Liver (tissue), 9 donors: Measurements from ENCODE around the gene TSKS. TPM values are rescaled to one million over a fixed set of nuclear protein-coding genes. Genes with fewer than 3 reads are reported as not detected.

Source experiments
- DNase-seq: peaks from one replicate; pipeline ENCODE4 v3.0.0-alpha.2; 2017; ENCODE audit warnings: low spot score
- H3K27ac ChIP-seq, 2 donors: one replicate each; pipeline ENCODE4 v1.7.0; 2013; ENCODE audit warnings: inconsistent platforms in 2 of 2, low read length in 2 of 2, control low read depth in 1 of 2, low read depth in 1 of 2, mild to moderate bottlenecking in 1 of 2
- H3K27me3 ChIP-seq, 4 donors: one replicate each; pipeline versions ENCODE4 v1.6.1 to v1.7.0; 2013; ENCODE audit warnings: low read length in 3 of 4, inconsistent platforms in 1 of 4, mild to moderate bottlenecking in 1 of 4, moderate library complexity in 1 of 4; ENCODE audit not compliant: control insufficient read depth in 4 of 4, insufficient read depth in 4 of 4
- H3K36me3 ChIP-seq, 4 donors: one replicate each; pipeline versions ENCODE4 v1.6.1 to v1.7.0; 2013; ENCODE audit warnings: low read length in 3 of 4, mild to moderate bottlenecking in 3 of 4, low read depth in 1 of 4, moderate library complexity in 1 of 4; ENCODE audit not compliant: control insufficient read depth in 4 of 4, insufficient read depth in 3 of 4
- H3K4me1 ChIP-seq, 4 donors: one replicate each; pipeline versions ENCODE4 v1.6.1 to v1.7.0; 2013; ENCODE audit warnings: low read length in 3 of 4, mild to moderate bottlenecking in 3 of 4, moderate library complexity in 1 of 4; ENCODE audit not compliant: control insufficient read depth in 4 of 4, insufficient read depth in 4 of 4
- H3K4me3 ChIP-seq, 3 donors: one replicate each; pipeline versions ENCODE4 v1.6.1 to v1.7.0; 2013; ENCODE audit warnings: low read length in 3 of 3, control low read depth in 1 of 3, low read depth in 1 of 3, mild to moderate bottlenecking in 1 of 3
- H3K9ac ChIP-seq, 2 donors: one replicate each; pipeline ENCODE4 v1.7.0; 2013; ENCODE audit warnings: low read length in 2 of 2, mild to moderate bottlenecking in 2 of 2, moderate library complexity in 2 of 2, control low read depth in 1 of 2, low read depth in 1 of 2
- H3K9me3 ChIP-seq, 4 donors: one replicate each; pipeline versions ENCODE4 v1.6.1 to v1.7.0; 2013; ENCODE audit warnings: low read length in 3 of 4; ENCODE audit not compliant: control insufficient read depth in 4 of 4
- EGR1 ChIP-seq, 2 donors: IDR thresholded peaks; 2 replicates each; pipeline ENCODE4 v1.6.1; 2016 to 2018; ENCODE audit warnings: antibody characterized with exemption in 2 of 2, low read depth in 2 of 2
- FOXA1 ChIP-seq: IDR thresholded peaks from 2 replicates; pipeline ENCODE4 v1.6.1; 2016; ENCODE audit warnings: antibody characterized with exemption
- FOXA2 ChIP-seq: IDR thresholded peaks from 2 replicates; pipeline ENCODE4 v1.6.1; 2016; ENCODE audit warnings: antibody characterized with exemption
- GABPA ChIP-seq, 2 donors: IDR thresholded peaks in 1 of 2; conservative IDR thresholded peaks in 1 of 2; 2 replicates each; pipeline ENCODE4 v1.6.1; 2016; ENCODE audit warnings: antibody characterized with exemption in 2 of 2, mild to moderate bottlenecking in 1 of 2, moderate library complexity in 1 of 2
- HNF4A ChIP-seq, 2 donors: conservative IDR thresholded peaks; 2 replicates each; pipeline ENCODE4 v1.6.1; 2016; ENCODE audit warnings: antibody characterized with exemption in 2 of 2, mild to moderate bottlenecking in 2 of 2
- HNF4G ChIP-seq: IDR thresholded peaks from 2 replicates; pipeline ENCODE4 v1.6.1; 2016; ENCODE audit warnings: antibody characterized with exemption
- JUND ChIP-seq, 2 donors: IDR thresholded peaks; 2 replicates each; pipeline ENCODE4 v1.6.1; 2016; ENCODE audit warnings: antibody characterized with exemption in 2 of 2
- NR2F2 ChIP-seq: IDR thresholded peaks from 2 replicates; pipeline ENCODE4 v1.6.1; 2016; ENCODE audit warnings: antibody characterized with exemption
- RAD21 ChIP-seq, 2 donors: IDR thresholded peaks; 2 replicates each; pipeline ENCODE4 v1.6.1; 2016; ENCODE audit warnings: antibody characterized with exemption in 2 of 2, mild to moderate bottlenecking in 2 of 2
- RXRA ChIP-seq, 2 donors: IDR thresholded peaks; 2 replicates each; pipeline ENCODE4 v1.6.1; 2017 to 2018; ENCODE audit warnings: antibody characterized with exemption in 2 of 2, mild to moderate bottlenecking in 1 of 2
- SP1 ChIP-seq: IDR thresholded peaks from 2 replicates; pipeline ENCODE4 v1.6.1; 2018; ENCODE audit warnings: antibody characterized with exemption, mild to moderate bottlenecking
- TAF1 ChIP-seq: conservative IDR thresholded peaks from 2 replicates; pipeline ENCODE4 v1.6.1; 2016; ENCODE audit warnings: antibody characterized with exemption, mild to moderate bottlenecking
- YY1 ChIP-seq: IDR thresholded peaks from 2 replicates; pipeline ENCODE4 v1.6.1; 2016; ENCODE audit warnings: antibody characterized with exemption, mild to moderate bottlenecking
- WGBS: extraction: QIAGEN DNeasy Blood & Tissue Kit; methylation state at CpG from one replicate; pipeline ENCODE4 v1.1.7; 2013; 5-methylcytosine and 5-hydroxymethylcytosine counted together
- polyA plus RNA-seq, 2 donors: library from polyadenylated mRNA; stranded (reverse) in 1 of 2; unstranded in 1 of 2; fragments of 200-250 nt in 1 of 2; fragments of >200 nt in 1 of 2; fragmentation: Nextera tagmentation in 1 of 2; extraction: Ambion mirVana in 1 of 2; gene quantifications; one replicate each; pipeline versions ENCODE4 v1.2.1 to v1.2.3, GENCODE V29; 2013 to 2015
- total RNA-seq, 2 donors: library from RNA; depleted of rRNA; stranded (reverse); fragments of >200 nt; gene quantifications; one replicate each; pipeline ENCODE4 v1.2.3, GENCODE V29; 2014
- TF ChIP-seq, protein P1 (sequence below): fragments of 150-350 bp; IDR thresholded peaks from 2 replicates; pipeline ENCODE4 v1.5.1; 2017; ENCODE audit warnings: improper control_type of control experiment, low read depth, low read length; ENCODE audit not compliant: missing input control
- TF ChIP-seq, protein P2 (sequence below): IDR thresholded peaks from 2 replicates; pipeline ENCODE4 v1.6.1; 2016; ENCODE audit warnings: antibody characterized with exemption
- TF ChIP-seq, protein P3 (sequence below): IDR thresholded peaks from 2 replicates; pipeline ENCODE4 v1.6.1; 2016; ENCODE audit warnings: antibody characterized with exemption
- TF ChIP-seq, protein P4 (sequence below): IDR thresholded peaks from 2 replicates; pipeline ENCODE4 v1.6.1; 2016; ENCODE audit warnings: antibody characterized with exemption
- TF ChIP-seq, protein P5 (sequence below): IDR thresholded peaks from 2 replicates; pipeline ENCODE4 v1.6.1; 2016; ENCODE audit warnings: antibody characterized with exemption, mild to moderate bottlenecking
- donor health status: healthy.
- donor health status: healthy.
- donor health status: healthy.
- donor health status: healthy.
- donor health status: healthy.

Gene TSKS
- total and polyA plus RNA-seq, 4 donors: 0.07 to 0.61 (median 0.08) TPM; not detected in 1

DNA sequence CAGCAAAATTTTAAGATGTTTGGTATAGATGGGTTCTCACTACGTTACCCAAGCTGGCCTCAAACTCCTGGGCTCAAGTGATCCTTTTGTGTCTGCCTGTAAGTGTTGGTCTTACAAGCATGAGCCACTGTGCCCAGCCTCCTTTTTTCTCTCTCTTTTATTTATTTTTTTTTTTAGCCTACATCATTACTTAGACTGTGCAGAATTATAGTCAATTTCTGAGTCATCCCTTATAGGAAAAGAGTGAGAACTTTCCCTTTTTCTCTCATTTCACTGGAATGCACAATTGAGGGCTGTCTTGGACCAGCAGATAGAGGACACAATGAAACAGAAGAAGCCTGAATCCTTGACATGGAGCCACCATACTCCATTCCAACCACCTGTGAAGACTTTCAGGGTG, 13.3 kb downstream of the TSKS start:
- H3K4me3 ChIP-seq: no peak overlapping the region
- peaks cover 0 to 1% (median 0%) of the 10 kb centered on the region in 4 donors for H3K4me1 ChIP-seq
- no peaks in the 10 kb centered on the region for H3K27me3 ChIP-seq
- H3K36me3 ChIP-seq: no peaks in the 10 kb centered on the region
- no peak overlapping the region for H3K27ac ChIP-seq
- DNase-seq: no peak
- H3K9ac ChIP-seq: no peak overlapping the region
- no peaks in the 10 kb centered on the region for H3K9me3 ChIP-seq
- 86% methylated on average over 1 of the region's 1 CpG for WGBS
- TF ChIP-seq, protein P1, sequence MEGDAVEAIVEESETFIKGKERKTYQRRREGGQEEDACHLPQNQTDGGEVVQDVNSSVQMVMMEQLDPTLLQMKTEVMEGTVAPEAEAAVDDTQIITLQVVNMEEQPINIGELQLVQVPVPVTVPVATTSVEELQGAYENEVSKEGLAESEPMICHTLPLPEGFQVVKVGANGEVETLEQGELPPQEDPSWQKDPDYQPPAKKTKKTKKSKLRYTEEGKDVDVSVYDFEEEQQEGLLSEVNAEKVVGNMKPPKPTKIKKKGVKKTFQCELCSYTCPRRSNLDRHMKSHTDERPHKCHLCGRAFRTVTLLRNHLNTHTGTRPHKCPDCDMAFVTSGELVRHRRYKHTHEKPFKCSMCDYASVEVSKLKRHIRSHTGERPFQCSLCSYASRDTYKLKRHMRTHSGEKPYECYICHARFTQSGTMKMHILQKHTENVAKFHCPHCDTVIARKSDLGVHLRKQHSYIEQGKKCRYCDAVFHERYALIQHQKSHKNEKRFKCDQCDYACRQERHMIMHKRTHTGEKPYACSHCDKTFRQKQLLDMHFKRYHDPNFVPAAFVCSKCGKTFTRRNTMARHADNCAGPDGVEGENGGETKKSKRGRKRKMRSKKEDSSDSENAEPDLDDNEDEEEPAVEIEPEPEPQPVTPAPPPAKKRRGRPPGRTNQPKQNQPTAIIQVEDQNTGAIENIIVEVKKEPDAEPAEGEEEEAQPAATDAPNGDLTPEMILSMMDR: no peak
- TF ChIP-seq, protein P2, sequence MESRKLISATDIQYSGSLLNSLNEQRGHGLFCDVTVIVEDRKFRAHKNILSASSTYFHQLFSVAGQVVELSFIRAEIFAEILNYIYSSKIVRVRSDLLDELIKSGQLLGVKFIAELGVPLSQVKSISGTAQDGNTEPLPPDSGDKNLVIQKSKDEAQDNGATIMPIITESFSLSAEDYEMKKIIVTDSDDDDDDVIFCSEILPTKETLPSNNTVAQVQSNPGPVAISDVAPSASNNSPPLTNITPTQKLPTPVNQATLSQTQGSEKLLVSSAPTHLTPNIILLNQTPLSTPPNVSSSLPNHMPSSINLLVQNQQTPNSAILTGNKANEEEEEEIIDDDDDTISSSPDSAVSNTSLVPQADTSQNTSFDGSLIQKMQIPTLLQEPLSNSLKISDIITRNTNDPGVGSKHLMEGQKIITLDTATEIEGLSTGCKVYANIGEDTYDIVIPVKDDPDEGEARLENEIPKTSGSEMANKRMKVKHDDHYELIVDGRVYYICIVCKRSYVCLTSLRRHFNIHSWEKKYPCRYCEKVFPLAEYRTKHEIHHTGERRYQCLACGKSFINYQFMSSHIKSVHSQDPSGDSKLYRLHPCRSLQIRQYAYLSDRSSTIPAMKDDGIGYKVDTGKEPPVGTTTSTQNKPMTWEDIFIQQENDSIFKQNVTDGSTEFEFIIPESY: no peak
- TF ChIP-seq FOXA2 (no peak), GABPA (IDR thresholded peaks at IDR 0.05 in 1 of 2, conservative IDR thresholded peaks at IDR 0.05 in 1 of 2) (no peak), NR2F2 (no peak), TAF1 (no peak), SP1 (no peak), RAD21 (IDR thresholded peaks at IDR 0.05) (no peak), EGR1 (IDR thresholded peaks at IDR 0.05; ENCODE audit: low read depth in 2 of 2) (no peak), HNF4A (conservative IDR thresholded peaks at IDR 0.05) (no peak), RXRA (IDR thresholded peaks at IDR 0.05) (no peak), JUND (IDR thresholded peaks at IDR 0.05) (no peak), YY1 (no peak), FOXA1 (no peak), HNF4G (no peak)
- TF ChIP-seq, protein P3, sequence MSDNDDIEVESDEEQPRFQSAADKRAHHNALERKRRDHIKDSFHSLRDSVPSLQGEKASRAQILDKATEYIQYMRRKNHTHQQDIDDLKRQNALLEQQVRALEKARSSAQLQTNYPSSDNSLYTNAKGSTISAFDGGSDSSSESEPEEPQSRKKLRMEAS: no peak
- TF ChIP-seq, protein P4, sequence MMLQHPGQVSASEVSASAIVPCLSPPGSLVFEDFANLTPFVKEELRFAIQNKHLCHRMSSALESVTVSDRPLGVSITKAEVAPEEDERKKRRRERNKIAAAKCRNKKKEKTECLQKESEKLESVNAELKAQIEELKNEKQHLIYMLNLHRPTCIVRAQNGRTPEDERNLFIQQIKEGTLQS: no peak
- TF ChIP-seq, protein P5, sequence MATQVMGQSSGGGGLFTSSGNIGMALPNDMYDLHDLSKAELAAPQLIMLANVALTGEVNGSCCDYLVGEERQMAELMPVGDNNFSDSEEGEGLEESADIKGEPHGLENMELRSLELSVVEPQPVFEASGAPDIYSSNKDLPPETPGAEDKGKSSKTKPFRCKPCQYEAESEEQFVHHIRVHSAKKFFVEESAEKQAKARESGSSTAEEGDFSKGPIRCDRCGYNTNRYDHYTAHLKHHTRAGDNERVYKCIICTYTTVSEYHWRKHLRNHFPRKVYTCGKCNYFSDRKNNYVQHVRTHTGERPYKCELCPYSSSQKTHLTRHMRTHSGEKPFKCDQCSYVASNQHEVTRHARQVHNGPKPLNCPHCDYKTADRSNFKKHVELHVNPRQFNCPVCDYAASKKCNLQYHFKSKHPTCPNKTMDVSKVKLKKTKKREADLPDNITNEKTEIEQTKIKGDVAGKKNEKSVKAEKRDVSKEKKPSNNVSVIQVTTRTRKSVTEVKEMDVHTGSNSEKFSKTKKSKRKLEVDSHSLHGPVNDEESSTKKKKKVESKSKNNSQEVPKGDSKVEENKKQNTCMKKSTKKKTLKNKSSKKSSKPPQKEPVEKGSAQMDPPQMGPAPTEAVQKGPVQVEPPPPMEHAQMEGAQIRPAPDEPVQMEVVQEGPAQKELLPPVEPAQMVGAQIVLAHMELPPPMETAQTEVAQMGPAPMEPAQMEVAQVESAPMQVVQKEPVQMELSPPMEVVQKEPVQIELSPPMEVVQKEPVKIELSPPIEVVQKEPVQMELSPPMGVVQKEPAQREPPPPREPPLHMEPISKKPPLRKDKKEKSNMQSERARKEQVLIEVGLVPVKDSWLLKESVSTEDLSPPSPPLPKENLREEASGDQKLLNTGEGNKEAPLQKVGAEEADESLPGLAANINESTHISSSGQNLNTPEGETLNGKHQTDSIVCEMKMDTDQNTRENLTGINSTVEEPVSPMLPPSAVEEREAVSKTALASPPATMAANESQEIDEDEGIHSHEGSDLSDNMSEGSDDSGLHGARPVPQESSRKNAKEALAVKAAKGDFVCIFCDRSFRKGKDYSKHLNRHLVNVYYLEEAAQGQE: no peak
